IMR-90 (cell line): ENCODE data around the gene ACKR2.

Experiments used
- BHLHE40 ChIP-seq: fragments of 150-350 bp; IDR thresholded peaks from 2 replicates; pipeline ENCODE4 v1.6.1; 2016; ENCODE audit warnings: mild to moderate bottlenecking, low read depth, low read length
- CEBPB ChIP-seq: IDR thresholded peaks from 2 replicates; pipeline ENCODE4 v1.6.1; 2012; ENCODE audit warnings: low read depth, low read length, improper control_type of control experiment
- CTCF ChIP-seq: conservative IDR thresholded peaks from 2 replicates; pipeline ENCODE4 v1.5.1; 2012; ENCODE audit warnings: mild to moderate bottlenecking, low read depth, low read length, improper control_type of control experiment
- FOS ChIP-seq: fragments of 150-350 bp; IDR thresholded peaks from 2 replicates; pipeline ENCODE4 v1.6.1; 2016; ENCODE audit warnings: low read depth, low read length
- MAFK ChIP-seq: IDR thresholded peaks from 2 replicates; pipeline ENCODE4 v1.6.1; 2012; ENCODE audit warnings: low read depth, low read length, improper control_type of control experiment
- MAZ ChIP-seq: IDR thresholded peaks from 2 replicates; pipeline ENCODE4 v1.6.1; 2012; ENCODE audit warnings: low read depth, mild to moderate bottlenecking, low read length, improper control_type of control experiment, moderate library complexity, borderline replicate concordance
- MXI1 ChIP-seq: IDR thresholded peaks from 2 replicates; pipeline ENCODE4 v1.6.1; 2012; ENCODE audit warnings: low read depth, mild to moderate bottlenecking, low read length, moderate library complexity, borderline replicate concordance
- POLR2A ChIP-seq: IDR thresholded peaks from 2 replicates; pipeline ENCODE4 v1.6.1; 2012; ENCODE audit warnings: mild to moderate bottlenecking, low read depth, low read length
- RAD21 ChIP-seq: IDR thresholded peaks from 2 replicates; pipeline ENCODE4 v1.6.1; 2012; ENCODE audit warnings: low read length, improper control_type of control experiment
- RCOR1 ChIP-seq: IDR thresholded peaks from 2 replicates; pipeline ENCODE4 v1.6.1; 2012; ENCODE audit warnings: mild to moderate bottlenecking, low read length, improper control_type of control experiment; ENCODE audit not compliant: insufficient replicate concordance
- SMC3 ChIP-seq: fragments of 150-350 bp; IDR thresholded peaks from 2 replicates; pipeline ENCODE4 v1.6.1; 2016; ENCODE audit warnings: low read depth, mild to moderate bottlenecking, antibody characterized with exemption, low read length, moderate library complexity
- TF ChIP-seq, protein P1 (sequence below): fragments of 150-350 bp; IDR thresholded peaks from 2 replicates; pipeline ENCODE4 v1.6.1; 2017; ENCODE audit warnings: mild to moderate bottlenecking, antibody characterized with exemption, low read length, low read depth

DNA sequence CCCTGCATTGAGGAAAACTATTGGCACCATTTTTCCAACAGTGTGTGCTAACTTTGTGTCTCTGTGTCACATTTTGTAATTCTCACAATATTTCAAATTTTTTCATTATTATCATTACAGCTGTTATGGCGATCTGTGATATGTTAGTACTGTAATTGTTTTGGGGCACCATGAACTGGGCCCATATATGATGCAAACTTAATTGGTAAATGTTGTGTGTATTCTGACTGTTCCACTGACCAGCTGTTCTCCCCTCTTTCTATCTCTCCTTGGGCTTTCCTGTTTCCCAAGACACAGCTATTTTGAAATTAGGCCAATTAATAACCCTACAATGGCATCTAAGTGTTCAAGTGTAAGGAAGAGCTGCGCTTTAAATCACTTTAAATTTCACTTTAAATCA, 68.6 kb downstream of the ACKR2 start:
- TF ChIP-seq CTCF (no peak), POLR2A (no peak), RAD21 (no peak), RCOR1 (no peak), CEBPB (no peak), MAZ (no peak), FOS (no peak), BHLHE40 (no peak), MAFK (no peak), MXI1 (no peak), SMC3 (no peak)
- TF ChIP-seq, protein P1, sequence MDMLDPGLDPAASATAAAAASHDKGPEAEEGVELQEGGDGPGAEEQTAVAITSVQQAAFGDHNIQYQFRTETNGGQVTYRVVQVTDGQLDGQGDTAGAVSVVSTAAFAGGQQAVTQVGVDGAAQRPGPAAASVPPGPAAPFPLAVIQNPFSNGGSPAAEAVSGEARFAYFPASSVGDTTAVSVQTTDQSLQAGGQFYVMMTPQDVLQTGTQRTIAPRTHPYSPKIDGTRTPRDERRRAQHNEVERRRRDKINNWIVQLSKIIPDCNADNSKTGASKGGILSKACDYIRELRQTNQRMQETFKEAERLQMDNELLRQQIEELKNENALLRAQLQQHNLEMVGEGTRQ, result no peak
